ENCODE measurements around the gene GRID2.

DNA sequence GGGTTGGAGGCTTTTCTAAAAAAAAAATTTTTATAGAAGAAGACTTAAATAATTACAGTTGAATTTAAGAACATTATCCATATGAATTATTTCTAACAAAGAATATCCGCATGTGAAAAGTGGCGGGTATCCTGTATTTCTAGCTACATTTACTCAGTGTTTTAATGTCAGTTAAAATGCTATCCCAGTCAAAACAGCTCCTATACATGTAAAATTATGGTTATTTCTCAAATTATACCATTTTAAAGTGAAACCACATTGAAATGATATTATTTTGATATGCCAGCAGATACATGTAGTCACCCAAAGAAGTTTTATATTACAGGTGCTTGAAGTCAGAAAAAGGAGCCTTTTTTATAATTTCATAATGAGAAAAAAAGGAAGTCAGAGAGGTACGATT lies 1356.3 kb downstream of the GRID2 start:
- no peak for TF ChIP-seq POLR2AphosphoS5 (IDR thresholded peaks at IDR 0.05; ENCODE audit: insufficient read depth in 1 of 2, low read depth in 1 of 2)
- no peak for TF ChIP-seq POLR2A (IDR thresholded peaks at IDR 0.05)
- TF ChIP-seq, protein P1, sequence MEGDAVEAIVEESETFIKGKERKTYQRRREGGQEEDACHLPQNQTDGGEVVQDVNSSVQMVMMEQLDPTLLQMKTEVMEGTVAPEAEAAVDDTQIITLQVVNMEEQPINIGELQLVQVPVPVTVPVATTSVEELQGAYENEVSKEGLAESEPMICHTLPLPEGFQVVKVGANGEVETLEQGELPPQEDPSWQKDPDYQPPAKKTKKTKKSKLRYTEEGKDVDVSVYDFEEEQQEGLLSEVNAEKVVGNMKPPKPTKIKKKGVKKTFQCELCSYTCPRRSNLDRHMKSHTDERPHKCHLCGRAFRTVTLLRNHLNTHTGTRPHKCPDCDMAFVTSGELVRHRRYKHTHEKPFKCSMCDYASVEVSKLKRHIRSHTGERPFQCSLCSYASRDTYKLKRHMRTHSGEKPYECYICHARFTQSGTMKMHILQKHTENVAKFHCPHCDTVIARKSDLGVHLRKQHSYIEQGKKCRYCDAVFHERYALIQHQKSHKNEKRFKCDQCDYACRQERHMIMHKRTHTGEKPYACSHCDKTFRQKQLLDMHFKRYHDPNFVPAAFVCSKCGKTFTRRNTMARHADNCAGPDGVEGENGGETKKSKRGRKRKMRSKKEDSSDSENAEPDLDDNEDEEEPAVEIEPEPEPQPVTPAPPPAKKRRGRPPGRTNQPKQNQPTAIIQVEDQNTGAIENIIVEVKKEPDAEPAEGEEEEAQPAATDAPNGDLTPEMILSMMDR (IDR thresholded peaks at IDR 0.05) = no peak
